Mesendoderm (in vitro differentiated cells): Measurements from ENCODE around the gene INO80C.

Source experiments
- DNase-seq: peaks from one replicate; pipeline ENCODE4 v3.0.0; 2013
- H2AK5ac ChIP-seq: 2 replicates; pipeline ENCODE4 v1.6.1; 2013; ENCODE audit warnings: low read length, inconsistent platforms
- H2BK120ac ChIP-seq: 2 replicates; pipeline ENCODE4 v1.6.1; 2013; ENCODE audit warnings: low read depth, mild to moderate bottlenecking, low read length, moderate library complexity, mixed read lengths
- H2BK15ac ChIP-seq: replicated peaks from 2 replicates; pipeline ENCODE4 v1.6.1; 2013; ENCODE audit warnings: low read depth, mild to moderate bottlenecking, moderate library complexity
- H2BK5ac ChIP-seq: 2 replicates; pipeline ENCODE4 v1.6.1; 2013; ENCODE audit warnings: low read length, inconsistent platforms
- H3K18ac ChIP-seq: 2 replicates; pipeline ENCODE4 v1.6.1; 2013; ENCODE audit warnings: mild to moderate bottlenecking, low read length, mixed read lengths
- H3K23ac ChIP-seq: one replicate; pipeline ENCODE4 v1.6.1; 2013; ENCODE audit warnings: low read length
- H3K27ac ChIP-seq: 2 replicates; pipeline ENCODE4 v1.5.1; 2013; ENCODE audit warnings: low read depth, mild to moderate bottlenecking, inconsistent platforms, low read length, moderate library complexity
- H3K27me3 ChIP-seq: 2 replicates; pipeline ENCODE4 v1.6.1; 2013; ENCODE audit warnings: low read length, control low read depth, mild to moderate bottlenecking, inconsistent platforms; ENCODE audit not compliant: insufficient read depth, poor library complexity
- H3K36me3 ChIP-seq: 2 replicates; pipeline ENCODE4 v1.6.1; 2013; ENCODE audit warnings: low read length, inconsistent platforms; ENCODE audit not compliant: control insufficient read depth, insufficient read depth
- H3K4ac ChIP-seq: one replicate; pipeline ENCODE4 v1.6.1; 2013; ENCODE audit warnings: low read depth, mild to moderate bottlenecking, low read length, moderate library complexity
- H3K4me1 ChIP-seq: 2 replicates; pipeline ENCODE4 v1.6.1; 2013; ENCODE audit warnings: low read depth, low read length, inconsistent platforms; ENCODE audit not compliant: control insufficient read depth
- H3K4me2 ChIP-seq: 2 replicates; pipeline ENCODE4 v1.6.1; 2013; ENCODE audit warnings: low read length
- H3K4me3 ChIP-seq: 2 replicates; pipeline ENCODE4 v1.5.1; 2013; ENCODE audit warnings: mild to moderate bottlenecking, low read length
- H3K56ac ChIP-seq: one replicate; pipeline ENCODE4 v1.6.1; 2013; ENCODE audit warnings: low read length
- H3K79me1 ChIP-seq: 2 replicates; pipeline ENCODE4 v1.6.1; 2013; ENCODE audit warnings: low read length, inconsistent platforms
- H3K79me2 ChIP-seq: 2 replicates; pipeline ENCODE4 v1.6.1; 2013; ENCODE audit warnings: mild to moderate bottlenecking, low read length; ENCODE audit not compliant: control insufficient read depth, insufficient read depth
- H3K9ac ChIP-seq: 2 replicates; pipeline ENCODE4 v1.6.1; 2013; ENCODE audit warnings: low read length, inconsistent platforms
- H4K5ac ChIP-seq: one replicate; pipeline ENCODE4 v1.6.1; 2013; ENCODE audit warnings: low read length
- H4K8ac ChIP-seq: one replicate; pipeline ENCODE4 v1.6.1; 2013; ENCODE audit warnings: low read depth, mild to moderate bottlenecking, control low read depth, low read length, moderate library complexity
- WGBS: extraction: QIAGEN DNeasy Blood & Tissue Kit; methylation state at CpG from one replicate; pipeline ENCODE4 v1.1.7; 2013; ENCODE audit warnings: low lambda C conversion rate, missing lambda C conversion rate; ENCODE audit not compliant: insufficient coverage; ENCODE audit errors: extremely low coverage; 5-methylcytosine and 5-hydroxymethylcytosine counted together

Gene INO80C

DNA sequence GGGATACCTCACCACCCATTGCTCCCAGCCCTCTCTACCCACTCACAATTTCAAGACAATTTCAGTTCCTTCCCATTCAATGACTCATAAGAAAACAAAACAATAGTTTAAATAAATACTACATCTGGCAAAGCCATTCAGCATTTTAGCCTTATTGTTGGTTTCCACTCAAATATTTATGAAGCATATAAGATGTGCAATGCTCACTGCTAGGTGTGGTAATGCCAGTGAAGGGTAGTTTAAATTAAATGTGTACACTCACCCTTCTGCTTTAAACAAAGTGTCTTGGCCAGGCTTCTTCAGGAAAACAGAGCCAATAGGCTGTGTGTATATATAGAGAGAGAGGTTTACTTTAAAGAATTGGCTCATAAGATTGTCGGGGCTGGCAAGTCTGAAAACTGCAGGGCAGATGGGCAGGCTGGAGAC, 37.0 kb downstream of the INO80C start:
- H3K4me1 ChIP-seq, result peaks cover 3% of the 10 kb centered on the region
- no peaks in the 10 kb centered on the region for H3K27me3 ChIP-seq
- H3K36me3 ChIP-seq, result no peaks in the 10 kb centered on the region
- H3K4ac ChIP-seq, result no peak overlapping the region
- H3K79me1 ChIP-seq, result no peaks in the 10 kb centered on the region
- no peak overlapping the region for H3K9ac ChIP-seq
- no peak overlapping the region for H4K5ac ChIP-seq
- no peak overlapping the region for H3K4me2 ChIP-seq
- no peak for DNase-seq
- H2BK5ac ChIP-seq, result no peak overlapping the region
- H2AK5ac ChIP-seq, result no peak overlapping the region
- no peak overlapping the region for H3K4me3 ChIP-seq
- no peak overlapping the region for H3K23ac ChIP-seq
- no peak overlapping the region for H4K8ac ChIP-seq
- WGBS, result no CpG with 5 or more reads among the region's 1 CpG
- H3K56ac ChIP-seq, result no peak overlapping the region
- no peak overlapping the region for H3K18ac ChIP-seq
- H2BK120ac ChIP-seq, result no peak overlapping the region
- no peaks in the 10 kb centered on the region for H3K79me2 ChIP-seq
- H2BK15ac ChIP-seq, result no peak overlapping the region
- H3K27ac ChIP-seq, result no peak overlapping the region

DNA sequence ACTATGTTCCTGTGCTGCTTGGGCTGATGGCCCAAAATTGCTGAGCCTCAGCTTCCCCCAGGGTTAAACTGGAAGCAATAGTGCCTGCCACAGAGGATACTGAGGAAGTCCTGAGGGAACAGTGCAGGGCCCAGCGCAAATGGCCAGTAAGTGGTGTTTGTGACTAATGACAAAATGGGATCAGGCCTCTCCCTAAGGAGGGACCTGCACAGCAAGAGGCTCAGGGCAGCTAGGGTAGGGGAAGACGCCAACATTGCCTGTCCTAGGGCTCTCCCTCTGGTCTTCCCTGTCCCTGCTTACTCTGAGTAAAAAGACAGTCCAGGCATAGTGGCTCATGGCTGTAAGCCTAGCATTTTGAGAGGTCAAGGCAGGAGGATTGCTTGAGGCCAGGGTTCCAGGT, 37.8 kb downstream of the INO80C start:
- Histone ChIP-seq H3K4me2 (no peak overlapping the region), H3K79me2 (no peaks in the 10 kb centered on the region), H3K4ac (no peak overlapping the region), H3K56ac (peak overlapping the region; percentile 12), H4K8ac (no peak overlapping the region), H2BK15ac (no peak overlapping the region), H2BK5ac (no peak overlapping the region), H3K4me3 (no peak overlapping the region), H2BK120ac (no peak overlapping the region), H3K9ac (no peak overlapping the region), H3K27ac (no peak overlapping the region), H3K4me1 (peaks cover 3% of the 10 kb centered on the region), H2AK5ac (no peak overlapping the region), H3K36me3 (no peaks in the 10 kb centered on the region), H4K5ac (no peak overlapping the region), H3K23ac (no peak overlapping the region), H3K18ac (no peak overlapping the region), H3K27me3 (no peaks in the 10 kb centered on the region), H3K79me1 (no peaks in the 10 kb centered on the region)
- WGBS, result no CpG with 5 or more reads among the region's 2 CpGs
- no peak for DNase-seq

DNA sequence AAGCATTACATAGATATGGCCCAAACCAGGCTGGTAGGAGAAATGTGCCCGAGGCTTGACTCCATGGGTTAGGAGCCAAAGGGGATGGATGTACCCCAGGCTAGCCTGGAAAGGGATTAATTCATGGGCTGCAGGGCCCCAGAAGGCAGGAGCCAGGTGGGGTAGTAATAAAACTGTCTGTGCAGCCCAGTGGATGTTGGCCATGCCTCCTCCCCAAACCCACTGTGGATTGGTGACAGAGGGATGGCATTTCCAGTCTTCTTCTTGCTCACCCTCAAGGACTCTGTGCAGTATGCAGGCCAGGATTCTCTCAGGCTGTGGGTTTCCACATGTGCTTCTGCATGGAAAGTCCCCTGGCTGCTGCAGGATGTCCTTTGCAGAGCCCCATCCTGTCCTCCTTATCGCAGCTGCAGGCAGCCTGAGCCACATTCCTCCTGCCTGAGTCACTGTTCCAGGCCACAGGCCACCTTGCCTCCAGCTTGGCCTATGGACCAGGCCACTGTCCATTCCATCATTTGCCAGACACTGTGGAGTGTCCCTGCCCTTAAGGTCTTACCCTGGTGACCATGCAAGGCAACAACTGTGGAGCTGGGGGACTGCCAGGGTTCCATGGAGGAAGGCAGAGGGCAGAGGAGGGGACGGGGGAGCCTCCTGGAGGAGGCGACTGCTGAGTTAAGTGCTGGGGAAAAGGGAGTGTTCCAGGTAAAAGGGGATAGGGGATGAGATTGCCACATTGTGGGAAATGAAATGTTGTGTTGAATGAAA, 38.9 kb downstream of the INO80C start:
- Histone ChIP-seq H3K9ac (no peak overlapping the region), H3K23ac (no peak overlapping the region), H2AK5ac (no peak overlapping the region), H3K18ac (peak overlapping the region; percentile 13), H3K27ac (no peak overlapping the region), H4K8ac (no peak overlapping the region), H3K79me2 (no peaks in the 10 kb centered on the region), H3K4ac (no peak overlapping the region), H3K4me3 (no peak overlapping the region), H3K4me2 (no peak overlapping the region), H2BK120ac (no peak overlapping the region), H3K4me1 (peaks cover 3% of the 10 kb centered on the region), H3K79me1 (no peaks in the 10 kb centered on the region), H4K5ac (no peak overlapping the region), H2BK5ac (no peak overlapping the region), H3K36me3 (no peaks in the 10 kb centered on the region), H3K27me3 (no peaks in the 10 kb centered on the region), H2BK15ac (no peak overlapping the region), H3K56ac (peak overlapping the region; percentile 49)
- no CpG with 5 or more reads among the region's 4 CpGs for WGBS
- DNase-seq, result peak; percentile 94

DNA sequence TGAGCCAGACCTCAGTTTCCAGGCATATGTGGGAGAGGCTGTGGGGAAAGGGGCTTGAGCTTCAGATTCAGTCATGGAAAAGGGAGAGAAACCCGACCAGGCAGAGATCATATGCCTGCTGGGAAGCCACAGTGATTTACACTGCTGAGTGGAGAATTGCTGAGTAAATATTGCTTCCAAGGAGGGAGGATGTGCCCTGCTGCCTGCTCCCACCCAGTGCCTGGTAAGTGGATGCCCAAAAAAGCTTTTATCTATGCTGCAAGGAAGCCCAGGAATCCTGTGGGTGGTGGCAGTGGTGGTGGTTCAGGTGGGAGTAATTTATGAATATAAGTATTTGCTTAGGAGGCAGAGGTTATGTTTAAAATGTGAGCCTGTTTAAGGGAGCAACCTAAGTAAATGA, 39.5 kb downstream of the INO80C start:
- no peak overlapping the region for H4K8ac ChIP-seq
- no peaks in the 10 kb centered on the region for H3K79me1 ChIP-seq
- no peak overlapping the region for H2BK15ac ChIP-seq
- H3K27ac ChIP-seq, result no peak overlapping the region
- no peak for DNase-seq
- no peak overlapping the region for H4K5ac ChIP-seq
- no CpG with 5 or more reads among the region's 1 CpG for WGBS
- H3K4me1 ChIP-seq, result peaks cover 3% of the 10 kb centered on the region
- no peak overlapping the region for H3K56ac ChIP-seq
- no peaks in the 10 kb centered on the region for H3K79me2 ChIP-seq
- no peak overlapping the region for H3K23ac ChIP-seq
- H3K36me3 ChIP-seq, result no peaks in the 10 kb centered on the region
- no peak overlapping the region for H3K4ac ChIP-seq
- no peak overlapping the region for H2AK5ac ChIP-seq
- no peaks in the 10 kb centered on the region for H3K27me3 ChIP-seq
- no peak overlapping the region for H2BK120ac ChIP-seq
- no peak overlapping the region for H3K4me2 ChIP-seq
- H3K18ac ChIP-seq, result peak overlapping the region; percentile 13
- H3K9ac ChIP-seq, result no peak overlapping the region
- no peak overlapping the region for H3K4me3 ChIP-seq
- H2BK5ac ChIP-seq, result no peak overlapping the region

DNA sequence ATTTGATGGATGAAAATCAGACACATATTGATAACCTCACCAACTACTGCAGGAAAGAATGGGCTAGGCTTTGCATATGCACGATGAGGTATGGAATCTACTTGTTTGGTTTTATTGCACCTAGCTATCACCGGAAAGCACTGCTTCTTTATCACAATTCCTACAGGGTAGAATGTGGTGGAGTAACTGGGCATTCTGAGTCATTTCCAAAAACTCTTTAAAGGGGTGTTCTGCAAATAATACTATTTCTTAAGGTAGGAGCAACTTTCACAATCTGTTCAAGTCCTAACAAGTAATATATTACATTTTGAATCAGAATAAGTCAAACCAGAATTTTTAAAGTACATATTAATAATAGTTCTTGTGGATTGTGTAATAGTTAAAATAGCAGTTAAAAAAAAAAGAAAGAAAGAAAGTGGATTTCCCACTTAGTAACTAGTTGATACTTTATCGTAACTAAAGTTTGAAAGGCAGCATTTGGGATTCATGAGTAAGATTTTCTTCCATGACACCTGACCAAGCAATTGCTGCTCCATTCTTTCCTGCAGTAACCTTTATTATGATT, 40.5 kb downstream of the INO80C start:
- no peak overlapping the region for H3K4me3 ChIP-seq
- no peak overlapping the region for H2AK5ac ChIP-seq
- WGBS, result no CpG with 5 or more reads among the region's 3 CpGs
- H2BK120ac ChIP-seq, result no peak overlapping the region
- H3K18ac ChIP-seq, result no peak overlapping the region
- DNase-seq, result no peak
- H3K4me1 ChIP-seq, result peaks cover 3% of the 10 kb centered on the region
- no peak overlapping the region for H3K4me2 ChIP-seq
- H3K56ac ChIP-seq, result no peak overlapping the region
- no peak overlapping the region for H3K4ac ChIP-seq
- no peaks in the 10 kb centered on the region for H3K79me2 ChIP-seq
- no peaks in the 10 kb centered on the region for H3K27me3 ChIP-seq
- no peak overlapping the region for H4K8ac ChIP-seq
- no peaks in the 10 kb centered on the region for H3K79me1 ChIP-seq
- H3K36me3 ChIP-seq, result no peaks in the 10 kb centered on the region
- H4K5ac ChIP-seq, result no peak overlapping the region
- no peak overlapping the region for H2BK15ac ChIP-seq
- H3K9ac ChIP-seq, result no peak overlapping the region
- H3K23ac ChIP-seq, result no peak overlapping the region
- H3K27ac ChIP-seq, result no peak overlapping the region
- no peak overlapping the region for H2BK5ac ChIP-seq
